ENCODE data around the gene PPP1R9B.

PPP1R9B gene

DNA sequence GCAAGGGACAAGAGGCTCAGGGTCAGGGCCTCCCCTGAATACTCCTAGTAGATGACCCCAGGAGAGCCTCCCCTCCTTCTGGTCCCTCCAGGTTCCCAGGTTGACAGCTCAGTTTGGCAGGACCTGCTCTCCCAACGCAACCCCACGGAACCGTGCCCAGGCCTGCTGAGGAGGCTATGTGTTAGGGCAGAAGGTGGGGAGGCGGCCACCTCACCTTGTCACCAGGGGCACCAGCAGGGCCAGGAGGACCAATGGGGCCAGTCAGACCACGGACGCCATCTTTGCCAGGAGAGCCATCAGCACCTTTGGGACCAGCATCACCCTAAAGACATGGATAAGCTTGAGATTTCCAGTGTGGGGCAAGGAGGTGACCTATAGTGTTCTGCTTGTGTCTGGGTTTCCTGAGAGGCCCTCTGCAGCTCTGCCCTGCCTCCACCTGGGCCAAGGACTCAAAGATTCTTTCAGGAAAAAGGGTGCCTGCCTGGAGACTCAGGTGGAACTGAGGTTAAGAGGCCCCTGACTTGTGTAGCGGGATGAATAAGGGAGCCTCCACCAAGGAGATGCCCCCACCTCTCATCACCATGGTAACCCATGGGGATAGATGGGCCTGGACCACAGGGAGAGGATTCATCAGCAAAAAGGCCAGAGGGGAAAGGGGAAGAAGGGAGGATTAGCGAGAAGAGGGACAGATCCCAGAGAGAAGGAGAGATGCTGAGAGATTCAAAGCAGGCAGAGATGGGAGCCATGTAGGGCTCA is 40.3 kb upstream of the PPP1R9B start:
- TF ChIP-seq, protein P1, sequence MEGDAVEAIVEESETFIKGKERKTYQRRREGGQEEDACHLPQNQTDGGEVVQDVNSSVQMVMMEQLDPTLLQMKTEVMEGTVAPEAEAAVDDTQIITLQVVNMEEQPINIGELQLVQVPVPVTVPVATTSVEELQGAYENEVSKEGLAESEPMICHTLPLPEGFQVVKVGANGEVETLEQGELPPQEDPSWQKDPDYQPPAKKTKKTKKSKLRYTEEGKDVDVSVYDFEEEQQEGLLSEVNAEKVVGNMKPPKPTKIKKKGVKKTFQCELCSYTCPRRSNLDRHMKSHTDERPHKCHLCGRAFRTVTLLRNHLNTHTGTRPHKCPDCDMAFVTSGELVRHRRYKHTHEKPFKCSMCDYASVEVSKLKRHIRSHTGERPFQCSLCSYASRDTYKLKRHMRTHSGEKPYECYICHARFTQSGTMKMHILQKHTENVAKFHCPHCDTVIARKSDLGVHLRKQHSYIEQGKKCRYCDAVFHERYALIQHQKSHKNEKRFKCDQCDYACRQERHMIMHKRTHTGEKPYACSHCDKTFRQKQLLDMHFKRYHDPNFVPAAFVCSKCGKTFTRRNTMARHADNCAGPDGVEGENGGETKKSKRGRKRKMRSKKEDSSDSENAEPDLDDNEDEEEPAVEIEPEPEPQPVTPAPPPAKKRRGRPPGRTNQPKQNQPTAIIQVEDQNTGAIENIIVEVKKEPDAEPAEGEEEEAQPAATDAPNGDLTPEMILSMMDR (IDR thresholded peaks at IDR 0.05; ENCODE audit: insufficient read depth, low read depth, low read length, missing control alignments), result no peak
- no peak overlapping the region for H3K4me3 ChIP-seq (ENCODE audit: low read depth, low read length)
- no peak for DNase-seq (ENCODE audit: low read depth)

DNA sequence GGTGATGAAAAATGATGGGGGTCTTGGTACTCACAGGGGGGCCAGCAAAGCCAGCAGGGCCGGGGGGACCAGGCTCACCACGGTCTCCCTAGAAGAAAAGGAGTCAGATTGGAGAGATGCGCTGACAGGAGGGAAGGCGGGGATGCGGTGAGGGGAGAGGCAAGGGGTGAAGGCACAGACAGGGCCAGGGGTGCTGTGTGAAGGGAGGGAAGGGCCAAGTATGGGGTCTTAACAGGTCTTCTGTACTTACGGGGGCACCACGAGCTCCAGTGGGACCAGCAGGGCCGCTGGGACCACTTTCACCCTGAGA is 39.8 kb upstream of the PPP1R9B start:
- TF ChIP-seq, protein P1 (IDR thresholded peaks at IDR 0.05; ENCODE audit: insufficient read depth, low read depth, low read length, missing control alignments), result no peak
- no peak overlapping the region for H3K4me3 ChIP-seq (ENCODE audit: low read depth, low read length)
- no peak for DNase-seq (ENCODE audit: low read depth)

DNA sequence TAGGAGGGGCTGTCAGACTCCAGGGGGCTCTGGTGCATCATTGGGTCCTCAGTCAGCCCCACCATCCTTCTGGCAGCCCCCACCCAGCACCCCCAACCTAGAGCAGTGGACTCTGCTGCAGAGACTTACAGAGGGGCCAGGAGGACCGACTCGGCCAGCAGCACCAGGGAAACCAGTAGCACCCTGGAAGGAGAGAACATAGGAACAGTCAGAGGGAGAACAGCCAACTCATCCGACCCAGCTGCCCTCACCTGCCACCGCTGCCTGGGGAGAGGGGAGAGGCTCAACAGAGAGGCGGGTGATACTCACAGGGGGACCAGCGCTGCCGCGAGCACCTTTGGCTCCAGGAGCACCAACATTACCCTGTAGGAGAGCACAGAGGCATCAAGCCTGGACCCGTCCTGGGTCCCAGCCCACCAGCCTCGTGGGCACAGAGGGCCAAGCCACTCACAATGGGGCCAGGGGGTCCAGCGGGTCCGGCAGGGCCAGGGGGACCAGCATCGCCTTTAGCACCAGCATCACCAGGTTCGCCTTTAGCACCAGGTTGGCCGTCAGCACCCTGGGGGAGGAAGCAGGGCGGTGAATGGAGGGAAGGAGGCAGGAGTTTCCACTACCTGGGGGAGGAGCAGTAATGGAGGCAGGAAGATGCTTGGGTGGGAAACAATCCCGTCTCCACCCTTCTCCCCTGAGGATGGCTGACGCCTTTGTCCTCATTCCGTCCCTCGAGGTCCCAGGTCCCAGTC is 39.2 kb upstream of the PPP1R9B start:
- DNase-seq (ENCODE audit: low read depth), result no peak
- H3K4me3 ChIP-seq (ENCODE audit: low read depth, low read length), result no peak overlapping the region
- TF ChIP-seq, protein P1 (IDR thresholded peaks at IDR 0.05; ENCODE audit: insufficient read depth, low read depth, low read length, missing control alignments), result no peak

DNA sequence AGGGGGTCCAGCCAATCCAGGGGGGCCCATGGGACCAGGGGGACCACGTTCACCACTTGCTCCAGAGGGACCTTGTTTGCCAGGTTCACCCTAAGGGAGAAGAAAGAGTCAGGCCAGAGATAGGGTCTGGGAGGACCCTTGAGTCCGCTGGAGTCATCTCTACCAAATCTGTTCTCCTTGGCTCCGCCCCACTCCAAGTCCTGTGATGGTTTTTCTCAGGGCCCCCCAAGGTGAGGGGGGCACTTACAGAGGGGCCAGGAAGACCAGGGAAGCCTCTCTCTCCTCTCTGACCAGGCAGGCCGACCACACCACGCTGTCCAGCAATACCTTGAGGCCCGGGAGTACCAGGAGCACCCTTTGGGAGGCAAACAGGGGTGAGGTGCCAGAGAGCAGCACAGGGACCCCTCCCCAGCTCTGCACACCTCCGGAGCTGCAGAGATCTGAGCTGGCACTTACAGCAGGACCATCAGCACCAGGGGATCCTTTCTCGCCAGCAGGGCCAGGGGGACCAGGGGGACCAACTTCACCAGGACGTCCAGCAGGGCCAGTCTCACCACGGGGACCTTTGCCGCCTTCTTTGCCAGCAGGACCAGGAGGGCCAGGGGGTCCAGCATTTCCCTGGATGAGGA is 38.6 kb upstream of the PPP1R9B start:
- no peak overlapping the region for H3K4me3 ChIP-seq (ENCODE audit: low read depth, low read length)
- TF ChIP-seq, protein P1 (IDR thresholded peaks at IDR 0.05; ENCODE audit: insufficient read depth, low read depth, low read length, missing control alignments), result no peak
- DNase-seq (ENCODE audit: low read depth), result no peak

- no peak for DNase-seq (ENCODE audit: low read depth)
- TF ChIP-seq, protein P1 (IDR thresholded peaks at IDR 0.05; ENCODE audit: insufficient read depth, low read depth, low read length, missing control alignments), result no peak
- H3K4me3 ChIP-seq (ENCODE audit: low read depth, low read length), result no peak overlapping the region
Observed at GRCh38 chr17:50188531-50188920, 38.0 kb upstream of the PPP1R9B start.

- H3K4me3 ChIP-seq (ENCODE audit: low read depth, low read length), result no peak overlapping the region
Observed at GRCh38 chr17:50187751-50188530, 37.5 kb upstream of the PPP1R9B start.

More at GRCh38 chr17:50187751-50188530, 37.5 kb upstream of the PPP1R9B start:
- no peak for DNase-seq (ENCODE audit: low read depth)
- TF ChIP-seq, protein P1 (IDR thresholded peaks at IDR 0.05; ENCODE audit: insufficient read depth, low read depth, low read length, missing control alignments), result no peak

Measured in GM12865 (cell line).